ENCODE measurements around the gene UNC79. TPM values are rescaled to one million over a fixed set of nuclear protein-coding genes. Genes with fewer than 3 reads are reported as not detected.
"Not testable (repeated sequence)": the region's sequence is repeated elsewhere in the genome, so short reads cannot be mapped to it uniquely, and the experiment has no call there.

Gene UNC79
- total RNA-seq, 1 experiment from 2014 or later: not detected

GRCh38 chr14:93493054-93493453, 62.3 kb downstream of the UNC79 start:
- no peak for DNase-seq (ENCODE audit: low read depth)

- DNase-seq (ENCODE audit: low read depth): not testable (repeated sequence)
Measured at GRCh38 chr14:93493622-93494021, 62.9 kb downstream of the UNC79 start.

GRCh38 chr14:93496856-93497741, 66.4 kb downstream of the UNC79 start:
- DNase-seq (ENCODE audit: low read depth): no peak

- no peak for DNase-seq (ENCODE audit: low read depth)
Measured at GRCh38 chr14:93510056-93510455, 79.3 kb downstream of the UNC79 start.

- no peak for DNase-seq (ENCODE audit: low read depth)
Measured at GRCh38 chr14:93511001-93511400, 80.3 kb downstream of the UNC79 start.

GRCh38 chr14:93520053-93520607, 89.4 kb downstream of the UNC79 start:
- DNase-seq (ENCODE audit: low read depth): no peak

GRCh38 chr14:93522221-93522620, 91.5 kb downstream of the UNC79 start:
- no peak for DNase-seq (ENCODE audit: low read depth)

- not testable (repeated sequence) for DNase-seq (ENCODE audit: low read depth)
Measured at GRCh38 chr14:93525216-93525615, 94.5 kb downstream of the UNC79 start.

GRCh38 chr14:93525696-93526451, 95.1 kb downstream of the UNC79 start:
- no peak for DNase-seq (ENCODE audit: low read depth)

GRCh38 chr14:93527203-93527607, 96.5 kb downstream of the UNC79 start:
- no peak for DNase-seq (ENCODE audit: low read depth)

- DNase-seq (ENCODE audit: low read depth): no peak
Measured at GRCh38 chr14:93528884-93529558, 98.3 kb downstream of the UNC79 start.

- DNase-seq (ENCODE audit: low read depth): no peak
Measured at GRCh38 chr14:93531644-93532043, 100.9 kb downstream of the UNC79 start.

- no peak for DNase-seq (ENCODE audit: low read depth)
Measured at GRCh38 chr14:93532541-93532940, 101.8 kb downstream of the UNC79 start.

GRCh38 chr14:93533437-93533836, 102.7 kb downstream of the UNC79 start:
- no peak for DNase-seq (ENCODE audit: low read depth)

- DNase-seq (ENCODE audit: low read depth): no peak
Measured at GRCh38 chr14:93533842-93534241, 103.1 kb downstream of the UNC79 start.

- DNase-seq (ENCODE audit: low read depth): no peak
Measured at GRCh38 chr14:93535537-93535936, 104.8 kb downstream of the UNC79 start.

- DNase-seq (ENCODE audit: low read depth): peak; percentile 7
Measured at GRCh38 chr14:93536945-93537344, 106.2 kb downstream of the UNC79 start.

GRCh38 chr14:93537951-93538350, 107.2 kb downstream of the UNC79 start:
- DNase-seq (ENCODE audit: low read depth): no peak

- peak; percentile 4 for DNase-seq (ENCODE audit: low read depth)
Measured at GRCh38 chr14:93538413-93538812, 107.7 kb downstream of the UNC79 start.

GRCh38 chr14:93540235-93540634, 109.5 kb downstream of the UNC79 start:
- DNase-seq (ENCODE audit: low read depth): no peak

GRCh38 chr14:93543766-93544165, 113.0 kb downstream of the UNC79 start:
- DNase-seq (ENCODE audit: low read depth): peak; percentile 12

GRCh38 chr14:93544212-93544611, 113.5 kb downstream of the UNC79 start:
- no peak for DNase-seq (ENCODE audit: low read depth)
